ENCODE data around the gene CARD19.

The CARD19 gene

GRCh38 chr9:93096131-93096802 is at the start of gene CARD19:
CARD19 (plus strand) TSS chr9:93096217; CDS start chr9:93096346, 129 bp downstream.
- DNase-seq: no peak

GRCh38 chr9:93048566-93049448 is 47.2 kb upstream of the CARD19 start:
- DNase-seq: no peak

GRCh38 chr9:93049491-93049890 is 46.5 kb upstream of the CARD19 start:
- no peak for DNase-seq

GRCh38 chr9:93050231-93050630 is 45.8 kb upstream of the CARD19 start:
- no peak for DNase-seq

DNA sequence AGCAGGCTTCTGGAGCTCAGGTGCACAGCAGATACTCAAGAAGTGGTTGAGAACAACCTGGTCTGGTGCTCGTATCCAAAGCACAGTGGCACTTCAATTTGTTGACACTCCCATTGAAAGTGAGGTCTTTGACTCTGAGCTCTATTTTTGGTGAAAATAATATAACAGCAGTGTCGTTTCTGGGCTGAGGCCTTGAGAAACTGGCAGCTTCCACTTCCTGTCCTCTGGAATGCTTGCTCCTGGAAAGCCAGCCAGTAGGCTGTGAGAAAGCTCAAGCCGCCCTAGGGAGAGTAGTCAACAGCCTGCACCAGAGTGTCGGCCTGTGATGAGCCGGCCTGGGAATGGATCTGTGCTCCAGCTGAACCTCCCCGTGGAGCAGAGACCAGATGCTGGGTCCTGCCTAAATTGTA is 44.3 kb upstream of the CARD19 start:
- DNase-seq: no peak

DNA sequence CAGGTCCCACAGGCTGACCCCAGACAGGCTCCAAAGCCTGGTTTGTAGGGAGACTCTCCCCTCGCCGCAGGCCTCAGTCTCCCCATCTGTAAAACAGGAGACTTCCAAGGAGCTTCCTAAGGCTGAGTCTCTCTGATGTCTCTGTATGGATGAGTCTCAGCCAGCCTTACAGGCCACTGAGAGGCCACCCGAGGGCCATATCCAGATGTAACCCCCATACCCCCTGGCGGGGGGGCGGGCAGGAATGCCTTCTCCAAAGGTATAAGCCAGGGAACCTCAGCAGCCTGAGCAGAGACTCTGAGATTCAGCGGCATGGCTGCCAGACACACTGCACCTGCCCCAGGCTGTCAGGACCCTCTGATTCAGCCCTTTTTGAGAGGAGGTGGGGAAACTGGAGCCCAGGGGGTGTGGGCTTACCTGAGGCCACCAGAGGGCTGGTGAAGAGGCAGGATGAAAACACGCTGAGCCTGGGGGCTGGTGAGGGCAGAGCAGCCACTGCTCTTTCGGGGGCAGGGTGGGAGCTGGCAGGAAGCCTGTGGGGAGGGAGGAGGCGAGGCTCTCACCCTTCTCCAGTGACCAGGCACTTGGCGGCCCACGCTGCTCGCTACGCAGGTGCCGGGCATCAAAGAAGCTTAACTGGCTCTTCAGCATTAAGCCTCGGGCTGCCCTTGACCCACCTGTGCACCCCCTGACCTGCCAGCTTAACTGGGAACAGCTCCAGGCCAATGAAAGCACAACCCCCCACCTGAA is 43.1 kb upstream of the CARD19 start:
- no peak for DNase-seq

GRCh38 chr9:93053781-93054331 is 42.2 kb upstream of the CARD19 start:
- no peak for DNase-seq

DNA sequence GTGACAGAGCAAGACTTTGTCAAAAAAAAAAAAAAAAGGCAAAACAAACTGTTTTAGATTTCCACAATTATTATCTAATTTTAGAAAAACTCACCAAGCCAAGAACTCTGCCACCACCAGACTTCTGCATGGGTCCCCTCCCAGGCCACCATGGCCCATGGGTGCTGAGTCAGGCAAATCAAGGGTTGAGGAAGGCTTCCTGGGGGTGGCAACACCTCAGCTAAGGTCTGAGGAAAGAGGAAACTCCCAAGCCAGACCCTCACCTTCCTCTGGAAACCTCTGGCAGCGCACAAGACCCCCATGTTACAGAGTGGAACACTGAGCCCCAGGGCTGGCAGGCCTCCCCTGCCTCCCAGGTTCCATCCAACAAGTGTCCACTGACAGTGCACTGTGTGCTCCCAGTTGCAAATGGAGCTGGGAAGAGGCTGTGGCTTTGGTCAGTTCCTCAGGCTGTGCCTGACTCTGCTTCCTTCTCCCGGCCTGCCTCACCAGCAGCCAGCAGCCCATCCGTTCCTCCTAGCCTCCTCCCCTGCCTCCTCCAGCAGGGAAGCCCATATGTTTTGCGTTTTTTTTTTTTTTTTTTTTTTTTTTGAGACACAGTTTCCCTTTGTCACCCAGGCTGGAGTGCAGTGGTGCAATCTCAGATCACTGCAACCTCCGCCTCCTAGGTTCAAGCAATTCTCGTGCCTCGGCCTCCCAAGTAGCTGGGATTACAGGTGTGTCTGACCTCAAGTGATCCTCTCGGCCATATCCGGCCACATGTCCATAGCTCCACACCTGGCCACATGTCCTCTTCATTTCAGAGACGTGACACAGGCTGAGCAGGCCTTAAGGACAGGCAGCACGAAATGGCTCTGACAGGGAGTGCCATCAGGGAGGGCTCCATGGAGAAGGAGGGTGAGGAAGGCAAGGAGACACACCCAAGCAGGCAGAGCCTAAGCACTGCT is 41.0 kb upstream of the CARD19 start:
- no peak for DNase-seq

DNA sequence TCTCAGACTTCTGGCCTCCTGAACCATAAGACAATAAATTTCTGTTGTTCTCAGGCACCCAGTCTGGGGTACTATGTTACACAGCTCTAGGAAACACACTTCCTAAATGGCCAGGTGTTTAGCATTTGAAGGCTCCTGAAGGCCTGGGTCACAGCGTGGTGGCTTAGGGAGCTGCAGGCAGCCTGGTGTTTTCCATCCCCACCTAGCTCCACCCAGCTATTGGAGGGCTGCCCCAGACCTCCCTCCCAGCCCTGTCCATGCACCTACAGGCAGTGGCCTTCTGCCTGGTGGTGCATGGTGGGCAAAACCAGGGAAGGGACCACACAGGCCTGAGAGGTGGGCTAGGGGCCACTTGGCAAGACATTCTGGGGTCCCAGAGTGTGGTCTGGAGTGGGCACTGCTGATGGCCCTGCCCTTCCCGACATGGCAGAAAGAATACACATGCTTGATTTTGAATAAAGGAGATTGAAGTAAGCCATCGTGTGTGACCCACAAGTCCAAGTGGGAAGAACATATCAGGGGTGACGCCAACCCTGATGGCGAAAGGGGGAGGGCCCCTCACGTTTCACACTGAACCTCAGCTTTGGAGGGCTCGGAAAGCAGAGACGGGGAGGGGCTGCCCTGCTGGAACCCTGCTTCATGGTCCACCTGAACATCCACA is 38.8 kb upstream of the CARD19 start:
- DNase-seq: no peak

- DNase-seq: no peak
Observed at GRCh38 chr9:93057703-93058354, 38.2 kb upstream of the CARD19 start.

DNA sequence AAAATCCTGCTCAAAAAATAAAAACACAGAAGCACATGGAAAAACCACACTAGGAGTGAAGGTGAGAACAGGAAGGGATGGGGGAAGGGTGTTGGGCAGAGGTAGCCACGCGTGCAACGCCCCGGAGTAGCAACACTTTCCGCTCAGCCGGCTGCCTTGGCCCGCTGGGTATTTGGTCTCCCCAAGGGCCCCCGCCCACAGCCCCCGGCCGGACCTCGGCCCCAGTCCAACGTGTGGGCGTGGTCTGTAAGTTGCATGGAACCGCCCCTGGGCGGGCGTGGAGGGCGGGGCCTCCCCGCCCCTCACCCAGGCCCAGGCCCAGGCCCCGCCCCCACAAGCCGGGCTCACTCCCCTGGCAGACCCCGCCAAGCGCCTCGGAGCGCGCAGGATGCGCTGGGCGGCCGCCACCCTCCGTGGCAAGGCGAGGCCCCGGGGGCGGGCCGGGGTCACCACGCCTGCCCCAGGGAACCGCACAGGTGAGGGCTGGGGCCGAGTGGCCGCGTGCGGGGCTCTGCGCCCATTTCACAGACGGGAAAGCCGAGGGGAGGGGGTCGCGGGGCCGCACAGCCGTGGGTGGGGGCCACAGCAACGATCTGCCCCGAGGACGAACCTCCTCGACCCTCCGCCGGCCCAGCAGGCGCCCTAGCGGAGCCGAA is 37.5 kb upstream of the CARD19 start, which contains the start of gene SUSD3:
Gene SUSD3 (plus strand): TSS at position 347 of the 656 bp plus-strand sequence. CDS start 42 bp downstream, at position 389.
- no peak for DNase-seq

DNA sequence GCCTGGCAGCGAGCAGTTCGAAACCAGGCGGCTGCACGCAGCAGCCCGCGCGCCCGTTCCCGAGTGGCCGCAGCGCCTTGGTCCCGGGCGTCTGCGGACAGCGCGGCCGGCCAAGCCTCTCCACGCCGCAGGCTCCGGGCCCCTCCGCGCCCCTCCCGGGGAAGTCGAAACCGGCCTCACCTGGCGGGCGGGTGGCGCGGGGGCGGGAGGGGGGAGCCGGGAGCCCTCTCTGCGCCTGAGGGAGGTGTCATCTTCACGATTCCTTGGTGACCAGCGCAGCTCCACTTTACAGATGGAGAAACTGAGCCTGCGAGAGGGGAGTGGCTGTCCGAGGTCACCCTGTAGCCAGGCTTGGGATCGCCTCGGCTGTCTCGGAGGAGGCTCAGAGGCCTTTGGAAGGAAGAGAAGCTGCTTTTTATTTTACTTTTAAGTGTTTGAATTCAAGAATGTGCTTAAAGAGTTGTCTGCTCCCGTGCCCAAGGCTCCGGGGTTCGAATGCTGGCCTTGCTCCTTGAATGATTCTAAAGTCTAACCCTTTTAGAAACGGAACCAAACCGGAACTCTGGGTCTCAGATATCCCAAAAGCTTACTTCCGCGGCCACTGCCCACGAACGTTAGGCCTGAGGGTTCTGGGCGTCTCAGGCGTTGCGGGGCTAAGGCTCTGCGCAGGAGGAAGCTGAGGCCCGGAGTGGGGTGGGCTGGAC is 36.9 kb upstream of the CARD19 start:
- DNase-seq: no peak

DNA sequence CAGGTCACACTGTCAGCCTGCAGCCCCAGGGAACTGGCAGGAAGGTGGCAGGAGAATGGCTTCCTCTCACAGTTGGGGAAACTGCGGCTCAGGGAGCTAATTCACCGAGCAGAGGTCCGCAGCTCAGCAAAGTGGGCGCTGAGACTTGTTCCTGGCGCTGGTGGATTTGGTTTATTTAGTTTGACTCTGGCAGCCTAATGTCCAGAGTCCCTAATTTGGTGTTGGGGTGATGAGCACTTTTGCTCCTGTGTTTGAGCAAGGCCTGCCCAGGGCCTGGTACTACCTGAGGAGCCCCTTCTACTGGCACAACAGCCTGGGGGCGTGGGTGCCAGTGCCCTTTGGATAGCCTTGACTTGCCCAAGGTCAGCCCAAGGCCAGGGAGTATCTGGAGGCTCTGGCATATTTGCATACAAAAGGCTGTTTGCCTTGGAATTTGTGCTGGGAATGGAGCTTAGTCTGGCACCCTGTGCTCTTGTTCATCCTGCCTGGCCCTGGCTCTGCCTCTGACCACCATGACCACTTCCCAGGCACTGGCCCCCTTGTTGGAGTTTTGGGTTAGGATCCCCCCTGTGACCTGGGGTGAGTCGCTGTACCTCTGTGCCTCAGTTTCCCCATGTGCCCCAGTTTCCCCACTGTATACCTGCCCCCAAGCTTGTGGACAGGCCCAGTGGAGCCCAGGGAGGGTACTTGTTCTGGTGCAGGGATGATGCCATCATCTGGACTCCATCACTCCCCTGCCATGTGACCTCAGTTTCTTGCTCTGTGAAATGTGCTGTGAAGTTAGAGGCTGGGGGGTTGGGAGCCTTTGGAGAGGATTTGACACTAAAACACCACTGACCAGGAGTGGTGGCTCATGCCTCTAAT is 36.1 kb upstream of the CARD19 start:
- no peak for DNase-seq

DNA sequence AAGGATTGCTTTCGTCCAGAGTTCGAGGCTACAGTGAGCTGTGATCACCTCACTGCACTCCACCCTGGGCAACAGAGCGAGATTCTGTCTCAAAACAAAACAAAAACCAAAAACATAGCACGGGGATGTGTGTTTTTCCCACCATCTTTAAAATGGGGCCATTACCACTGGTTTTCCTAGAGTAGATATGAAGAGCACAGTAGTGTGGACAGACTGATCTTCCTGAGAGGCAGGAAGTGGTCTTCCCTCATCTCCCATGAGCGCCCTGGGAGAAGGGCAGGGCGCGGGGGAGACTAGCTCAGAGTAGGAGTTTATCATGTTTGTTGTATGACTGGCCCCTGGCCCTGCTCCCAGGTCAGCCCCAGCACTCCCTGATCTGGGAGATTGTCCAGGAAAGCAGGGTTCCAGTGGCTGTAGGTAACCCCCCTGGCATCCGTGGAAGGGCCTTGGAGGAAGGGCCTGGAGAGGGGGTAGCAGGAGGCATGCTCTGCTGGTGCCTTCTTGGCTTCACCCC is 35.2 kb upstream of the CARD19 start:
- DNase-seq: no peak

GRCh38 chr9:93061260-93061751 is 34.7 kb upstream of the CARD19 start:
- DNase-seq: no peak

DNA sequence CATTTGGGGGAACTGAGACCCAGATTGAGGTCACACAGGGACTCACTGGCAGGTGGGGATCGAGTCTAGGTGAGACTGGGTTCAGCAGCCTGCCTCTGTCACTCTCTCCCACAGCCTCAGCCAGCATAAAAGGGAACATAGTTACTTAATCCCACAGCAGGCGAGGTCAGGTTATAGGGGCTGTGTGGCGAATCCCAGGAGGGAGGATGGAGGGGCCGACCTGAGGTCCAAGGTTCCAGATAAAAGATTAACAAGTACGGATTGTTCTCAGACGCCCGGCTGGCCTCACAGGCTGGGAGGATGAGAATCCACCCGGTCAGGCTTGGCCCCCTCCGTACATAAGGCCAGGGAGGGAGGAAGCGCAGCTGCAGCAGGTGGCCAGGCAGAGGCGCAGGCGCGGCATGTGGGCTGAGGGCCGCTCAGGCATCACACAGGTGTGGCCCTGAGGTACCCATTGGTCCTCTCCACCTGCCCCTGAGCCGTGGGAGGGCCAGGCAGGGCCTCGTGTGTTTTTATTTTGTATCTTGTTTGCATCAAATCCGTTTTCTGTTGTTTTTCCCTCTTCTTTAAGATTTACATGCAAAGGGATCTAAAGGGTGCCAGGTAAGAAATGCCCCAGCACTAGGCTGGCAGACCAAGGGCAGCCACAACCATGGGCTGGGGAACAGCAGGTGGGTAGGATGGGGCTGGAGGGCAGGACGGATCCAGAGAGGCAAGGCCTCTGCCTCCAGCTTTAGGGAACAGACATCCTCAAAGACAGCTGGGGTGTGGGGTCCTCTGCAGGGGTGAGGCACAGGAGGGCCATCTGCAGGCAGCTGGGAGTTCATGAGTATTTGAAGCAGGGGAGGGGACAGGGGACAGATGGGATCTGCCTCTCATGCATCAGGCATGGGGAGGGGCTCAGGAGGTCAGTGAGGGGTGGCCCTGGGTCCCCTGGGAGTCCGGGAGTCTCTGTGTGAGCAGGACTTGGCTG is 33.9 kb upstream of the CARD19 start:
- DNase-seq: no peak
